HepG2 (cell line): Measurements from ENCODE around the gene LIME1. TPM values are rescaled to one million over a fixed set of nuclear protein-coding genes. Genes with fewer than 3 reads are reported as not detected.

Source experiments
- AGO2 ChIP-seq: fragments of 200-400 bp; formaldehyde crosslinking; optimal IDR thresholded peaks from 2 replicates; pipeline ENCODE3; 2017; ENCODE audit warnings: mild to moderate bottlenecking, low read depth, low read length, moderate library complexity
- ARNTL ChIP-seq: sonication (generic); formaldehyde crosslinking; IDR thresholded peaks from 2 replicates; pipeline ENCODE4 v1.4.0; 2020; ENCODE audit warnings: mild to moderate bottlenecking, missing genetic modification reagents
- HNRNPL ChIP-seq: fragments of 200-400 bp; formaldehyde crosslinking; IDR thresholded peaks from 2 replicates; pipeline ENCODE4 v1.6.1; 2017; ENCODE audit warnings: mild to moderate bottlenecking, low read depth, low read length
- MXD4 ChIP-seq: IDR thresholded peaks from 2 replicates; pipeline ENCODE4 v1.6.1; 2016; ENCODE audit warnings: mild to moderate bottlenecking, missing biosample characterization, missing genetic modification reagents
- NR2F2 ChIP-seq: IDR thresholded peaks from 2 replicates; pipeline ENCODE4 v1.6.1; 2012; ENCODE audit warnings: low read depth, inconsistent platforms, borderline replicate concordance
- POLR2G ChIP-seq: fragments of 200-400 bp; formaldehyde crosslinking; IDR thresholded peaks from 2 replicates; pipeline ENCODE4 v1.6.1; 2018; ENCODE audit warnings: mild to moderate bottlenecking, low read depth, low read length, moderate library complexity
- PTBP1 ChIP-seq: fragments of 200-400 bp; formaldehyde crosslinking; IDR thresholded peaks from 2 replicates; pipeline ENCODE4 v1.6.1; 2018; ENCODE audit warnings: low read length, low read depth; ENCODE audit not compliant: poor library complexity, severe bottlenecking
- TEAD3 ChIP-seq: optimal IDR thresholded peaks from 2 replicates; pipeline ENCODE3; 2016; ENCODE audit warnings: borderline replicate concordance
- ZFP36 ChIP-seq: fragments of 150-350 bp; IDR thresholded peaks from 2 replicates; pipeline ENCODE4 v1.6.1; 2018; ENCODE audit warnings: borderline replicate concordance, low read length, low read depth; ENCODE audit not compliant: partially characterized antibody
- ZNF841 ChIP-seq: sonication (generic); formaldehyde crosslinking; IDR thresholded peaks from 2 replicates; pipeline ENCODE4 v1.8.1; 2023; ENCODE audit warnings: missing genetic modification reagents, borderline replicate concordance
- ZNF883 ChIP-seq: sonication (generic); formaldehyde crosslinking; IDR thresholded peaks from 2 replicates; pipeline ENCODE4 v1.5.1; 2020; ENCODE audit warnings: mild to moderate bottlenecking, missing genetic modification reagents; ENCODE audit errors: not compliant biosample characterization
- ZSCAN22 ChIP-seq: sonication (generic); formaldehyde crosslinking; IDR thresholded peaks from 2 replicates; pipeline ENCODE4 v1.4.0; 2020; ENCODE audit warnings: mild to moderate bottlenecking, missing genetic modification reagents
- polyA plus RNA-seq, 8 experiments: library from polyadenylated mRNA; depleted of rRNA in 3 of 8; stranded (reverse) in 7 of 8; unstranded in 1 of 8; fragments of >200 nt; fragmentation: Illumina TruSeq in 4 of 8; extraction: Trizol in 4 of 8; gene quantifications; 2 replicates each; pipeline versions ENCODE4 v1.2.1 to v1.2.3, GENCODE V29; 2011 to 2016; ENCODE audit warnings: low read depth in 4 of 8, missing spikeins in 1 of 8, mixed read lengths in 1 of 8; ENCODE audit not compliant: insufficient read depth in 1 of 8
- total RNA-seq, 5 experiments: library from RNA; depleted of rRNA; stranded (reverse); fragments of >200 nt; fragmentation: Illumina TruSeq; extraction: Trizol; gene quantifications; 2 replicates each; pipeline ENCODE4 v1.2.3, GENCODE V29; 2016; ENCODE audit warnings: low read depth in 1 of 5
- TF ChIP-seq, protein P1 (sequence below): sonication (generic); formaldehyde crosslinking; IDR thresholded peaks from 2 replicates; pipeline ENCODE4 v1.4.0; 2020; ENCODE audit warnings: mild to moderate bottlenecking, missing genetic modification reagents
- TF ChIP-seq, protein P2 (sequence below): IDR thresholded peaks from 2 replicates; pipeline ENCODE4 v1.6.1; 2016; ENCODE audit warnings: low read depth, missing genetic modification reagents, missing compliant biosample characterization
- TF ChIP-seq, protein P3 (sequence below): sonication (generic); formaldehyde crosslinking; IDR thresholded peaks from 2 replicates; pipeline ENCODE4 v1.4.0; 2020; ENCODE audit warnings: missing genetic modification reagents
- TF ChIP-seq, protein P4 (sequence below): sonication (generic); formaldehyde crosslinking; IDR thresholded peaks from 2 replicates; pipeline ENCODE4 v1.5.0; 2020; ENCODE audit warnings: missing genetic modification reagents

Gene LIME1
- total and polyA plus RNA-seq, 2 of the 13 experiments (the other 11 are each of a cell fraction or from before 2014, with no cell fraction given) = 13.0 to 61.5 TPM

DNA sequence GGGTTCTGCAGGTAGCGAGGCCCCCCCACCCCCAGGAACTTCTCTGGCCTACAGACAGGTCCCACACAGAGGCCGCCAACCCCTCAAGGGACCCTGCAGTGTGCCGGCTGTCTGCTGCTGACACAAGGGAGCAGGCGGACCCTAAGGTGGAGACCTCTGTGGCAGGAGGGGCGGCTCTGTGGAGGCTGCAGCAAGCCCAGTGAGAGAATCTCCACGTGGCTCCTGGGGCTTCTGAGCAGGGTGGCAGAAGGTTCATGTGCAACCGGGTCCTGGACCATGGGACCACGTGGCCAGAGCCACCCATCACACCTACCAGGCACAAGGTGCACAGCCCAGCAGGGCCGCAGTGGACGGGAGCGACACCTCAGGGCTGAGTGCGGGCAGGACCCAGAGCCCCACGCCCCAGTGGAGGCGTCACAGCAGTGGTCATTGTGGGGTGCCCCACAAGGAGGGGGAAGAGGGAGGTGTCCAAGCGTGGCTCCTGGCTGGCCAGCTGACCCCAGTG lies 32.9 kb upstream of the LIME1 start (continued):
- TF ChIP-seq, protein P1, sequence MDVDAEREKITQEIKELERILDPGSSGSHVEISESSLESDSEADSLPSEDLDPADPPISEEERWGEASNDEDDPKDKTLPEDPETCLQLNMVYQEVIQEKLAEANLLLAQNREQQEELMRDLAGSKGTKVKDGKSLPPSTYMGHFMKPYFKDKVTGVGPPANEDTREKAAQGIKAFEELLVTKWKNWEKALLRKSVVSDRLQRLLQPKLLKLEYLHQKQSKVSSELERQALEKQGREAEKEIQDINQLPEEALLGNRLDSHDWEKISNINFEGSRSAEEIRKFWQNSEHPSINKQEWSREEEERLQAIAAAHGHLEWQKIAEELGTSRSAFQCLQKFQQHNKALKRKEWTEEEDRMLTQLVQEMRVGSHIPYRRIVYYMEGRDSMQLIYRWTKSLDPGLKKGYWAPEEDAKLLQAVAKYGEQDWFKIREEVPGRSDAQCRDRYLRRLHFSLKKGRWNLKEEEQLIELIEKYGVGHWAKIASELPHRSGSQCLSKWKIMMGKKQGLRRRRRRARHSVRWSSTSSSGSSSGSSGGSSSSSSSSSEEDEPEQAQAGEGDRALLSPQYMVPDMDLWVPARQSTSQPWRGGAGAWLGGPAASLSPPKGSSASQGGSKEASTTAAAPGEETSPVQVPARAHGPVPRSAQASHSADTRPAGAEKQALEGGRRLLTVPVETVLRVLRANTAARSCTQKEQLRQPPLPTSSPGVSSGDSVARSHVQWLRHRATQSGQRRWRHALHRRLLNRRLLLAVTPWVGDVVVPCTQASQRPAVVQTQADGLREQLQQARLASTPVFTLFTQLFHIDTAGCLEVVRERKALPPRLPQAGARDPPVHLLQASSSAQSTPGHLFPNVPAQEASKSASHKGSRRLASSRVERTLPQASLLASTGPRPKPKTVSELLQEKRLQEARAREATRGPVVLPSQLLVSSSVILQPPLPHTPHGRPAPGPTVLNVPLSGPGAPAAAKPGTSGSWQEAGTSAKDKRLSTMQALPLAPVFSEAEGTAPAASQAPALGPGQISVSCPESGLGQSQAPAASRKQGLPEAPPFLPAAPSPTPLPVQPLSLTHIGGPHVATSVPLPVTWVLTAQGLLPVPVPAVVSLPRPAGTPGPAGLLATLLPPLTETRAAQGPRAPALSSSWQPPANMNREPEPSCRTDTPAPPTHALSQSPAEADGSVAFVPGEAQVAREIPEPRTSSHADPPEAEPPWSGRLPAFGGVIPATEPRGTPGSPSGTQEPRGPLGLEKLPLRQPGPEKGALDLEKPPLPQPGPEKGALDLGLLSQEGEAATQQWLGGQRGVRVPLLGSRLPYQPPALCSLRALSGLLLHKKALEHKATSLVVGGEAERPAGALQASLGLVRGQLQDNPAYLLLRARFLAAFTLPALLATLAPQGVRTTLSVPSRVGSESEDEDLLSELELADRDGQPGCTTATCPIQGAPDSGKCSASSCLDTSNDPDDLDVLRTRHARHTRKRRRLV (CRISPR knock-in tag) = no peak
- 0 out of 2 replicates have a peak, but pooled peaks have one; percentile 25 for TF ChIP-seq HNRNPL
- no peak for TF ChIP-seq ZSCAN22
- peak; percentile 99 for TF ChIP-seq AGO2
- TF ChIP-seq, protein P2, sequence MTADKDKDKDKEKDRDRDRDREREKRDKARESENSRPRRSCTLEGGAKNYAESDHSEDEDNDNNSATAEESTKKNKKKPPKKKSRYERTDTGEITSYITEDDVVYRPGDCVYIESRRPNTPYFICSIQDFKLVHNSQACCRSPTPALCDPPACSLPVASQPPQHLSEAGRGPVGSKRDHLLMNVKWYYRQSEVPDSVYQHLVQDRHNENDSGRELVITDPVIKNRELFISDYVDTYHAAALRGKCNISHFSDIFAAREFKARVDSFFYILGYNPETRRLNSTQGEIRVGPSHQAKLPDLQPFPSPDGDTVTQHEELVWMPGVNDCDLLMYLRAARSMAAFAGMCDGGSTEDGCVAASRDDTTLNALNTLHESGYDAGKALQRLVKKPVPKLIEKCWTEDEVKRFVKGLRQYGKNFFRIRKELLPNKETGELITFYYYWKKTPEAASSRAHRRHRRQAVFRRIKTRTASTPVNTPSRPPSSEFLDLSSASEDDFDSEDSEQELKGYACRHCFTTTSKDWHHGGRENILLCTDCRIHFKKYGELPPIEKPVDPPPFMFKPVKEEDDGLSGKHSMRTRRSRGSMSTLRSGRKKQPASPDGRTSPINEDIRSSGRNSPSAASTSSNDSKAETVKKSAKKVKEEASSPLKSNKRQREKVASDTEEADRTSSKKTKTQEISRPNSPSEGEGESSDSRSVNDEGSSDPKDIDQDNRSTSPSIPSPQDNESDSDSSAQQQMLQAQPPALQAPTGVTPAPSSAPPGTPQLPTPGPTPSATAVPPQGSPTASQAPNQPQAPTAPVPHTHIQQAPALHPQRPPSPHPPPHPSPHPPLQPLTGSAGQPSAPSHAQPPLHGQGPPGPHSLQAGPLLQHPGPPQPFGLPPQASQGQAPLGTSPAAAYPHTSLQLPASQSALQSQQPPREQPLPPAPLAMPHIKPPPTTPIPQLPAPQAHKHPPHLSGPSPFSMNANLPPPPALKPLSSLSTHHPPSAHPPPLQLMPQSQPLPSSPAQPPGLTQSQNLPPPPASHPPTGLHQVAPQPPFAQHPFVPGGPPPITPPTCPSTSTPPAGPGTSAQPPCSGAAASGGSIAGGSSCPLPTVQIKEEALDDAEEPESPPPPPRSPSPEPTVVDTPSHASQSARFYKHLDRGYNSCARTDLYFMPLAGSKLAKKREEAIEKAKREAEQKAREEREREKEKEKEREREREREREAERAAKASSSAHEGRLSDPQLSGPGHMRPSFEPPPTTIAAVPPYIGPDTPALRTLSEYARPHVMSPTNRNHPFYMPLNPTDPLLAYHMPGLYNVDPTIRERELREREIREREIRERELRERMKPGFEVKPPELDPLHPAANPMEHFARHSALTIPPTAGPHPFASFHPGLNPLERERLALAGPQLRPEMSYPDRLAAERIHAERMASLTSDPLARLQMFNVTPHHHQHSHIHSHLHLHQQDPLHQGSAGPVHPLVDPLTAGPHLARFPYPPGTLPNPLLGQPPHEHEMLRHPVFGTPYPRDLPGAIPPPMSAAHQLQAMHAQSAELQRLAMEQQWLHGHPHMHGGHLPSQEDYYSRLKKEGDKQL (CRISPR knock-in tag) = no peak
- no peak for TF ChIP-seq NR2F2
- TF ChIP-seq, protein P3, sequence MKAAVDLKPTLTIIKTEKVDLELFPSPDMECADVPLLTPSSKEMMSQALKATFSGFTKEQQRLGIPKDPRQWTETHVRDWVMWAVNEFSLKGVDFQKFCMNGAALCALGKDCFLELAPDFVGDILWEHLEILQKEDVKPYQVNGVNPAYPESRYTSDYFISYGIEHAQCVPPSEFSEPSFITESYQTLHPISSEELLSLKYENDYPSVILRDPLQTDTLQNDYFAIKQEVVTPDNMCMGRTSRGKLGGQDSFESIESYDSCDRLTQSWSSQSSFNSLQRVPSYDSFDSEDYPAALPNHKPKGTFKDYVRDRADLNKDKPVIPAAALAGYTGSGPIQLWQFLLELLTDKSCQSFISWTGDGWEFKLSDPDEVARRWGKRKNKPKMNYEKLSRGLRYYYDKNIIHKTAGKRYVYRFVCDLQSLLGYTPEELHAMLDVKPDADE (CRISPR knock-in tag) = no peak
- TF ChIP-seq ZNF883 (CRISPR knock-in tag) = no peak
- no peak for TF ChIP-seq ARNTL
- 0 out of 2 replicates have a peak, but pooled peaks have one; percentile 24 for TF ChIP-seq POLR2G
- no peak for TF ChIP-seq PTBP1
- no peak for TF ChIP-seq ZFP36
- no peak for TF ChIP-seq TEAD3 (CRISPR knock-in tag)
- TF ChIP-seq MXD4 (CRISPR knock-in tag) = no peak
- TF ChIP-seq ZNF841 (CRISPR knock-in tag) = no peak
- TF ChIP-seq, protein P4, sequence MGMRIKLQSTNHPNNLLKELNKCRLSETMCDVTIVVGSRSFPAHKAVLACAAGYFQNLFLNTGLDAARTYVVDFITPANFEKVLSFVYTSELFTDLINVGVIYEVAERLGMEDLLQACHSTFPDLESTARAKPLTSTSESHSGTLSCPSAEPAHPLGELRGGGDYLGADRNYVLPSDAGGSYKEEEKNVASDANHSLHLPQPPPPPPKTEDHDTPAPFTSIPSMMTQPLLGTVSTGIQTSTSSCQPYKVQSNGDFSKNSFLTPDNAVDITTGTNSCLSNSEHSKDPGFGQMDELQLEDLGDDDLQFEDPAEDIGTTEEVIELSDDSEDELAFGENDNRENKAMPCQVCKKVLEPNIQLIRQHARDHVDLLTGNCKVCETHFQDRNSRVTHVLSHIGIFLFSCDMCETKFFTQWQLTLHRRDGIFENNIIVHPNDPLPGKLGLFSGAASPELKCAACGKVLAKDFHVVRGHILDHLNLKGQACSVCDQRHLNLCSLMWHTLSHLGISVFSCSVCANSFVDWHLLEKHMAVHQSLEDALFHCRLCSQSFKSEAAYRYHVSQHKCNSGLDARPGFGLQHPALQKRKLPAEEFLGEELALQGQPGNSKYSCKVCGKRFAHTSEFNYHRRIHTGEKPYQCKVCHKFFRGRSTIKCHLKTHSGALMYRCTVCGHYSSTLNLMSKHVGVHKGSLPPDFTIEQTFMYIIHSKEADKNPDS (CRISPR knock-in tag) = 0 out of 2 replicates have a peak, but pooled peaks have one; percentile 35
